GM19467 (cell line): ENCODE measurements around the gene PDGFC.

Experiments used
- ATAC-seq: cut with Tn5 transposase; IDR thresholded peaks from one replicate; pipeline ENCODE4 v1.9.1; 2021; ENCODE audit warnings: mild to moderate bottlenecking, moderate library complexity; ENCODE audit not compliant: unreplicated experiment

The PDGFC gene

GRCh38 chr4:156975686-156976085 lies 4.1 kb upstream of the PDGFC start:
- no peak for ATAC-seq

GRCh38 chr4:156974264-156974663 lies 2.7 kb upstream of the PDGFC start:
- no peak for ATAC-seq

GRCh38 chr4:156972379-156973015 lies 898 bp upstream of the PDGFC start:
- no peak for ATAC-seq

GRCh38 chr4:156971165-156971675 lies 379 bp downstream of the PDGFC start:
- no peak for ATAC-seq

GRCh38 chr4:156970501-156971164 lies 966 bp downstream of the PDGFC start:
- no peak for ATAC-seq

- ATAC-seq: no peak
Measured at GRCh38 chr4:156969911-156970310, 1.7 kb downstream of the PDGFC start.

GRCh38 chr4:156969101-156969500 lies 2.5 kb downstream of the PDGFC start:
- no peak for ATAC-seq

- peak; percentile 75 for ATAC-seq
Measured at GRCh38 chr4:156968479-156968984, 3.1 kb downstream of the PDGFC start.

GRCh38 chr4:156966836-156967235 lies 4.8 kb downstream of the PDGFC start:
- no peak for ATAC-seq

GRCh38 chr4:156963419-156963818 lies 8.2 kb downstream of the PDGFC start:
- ATAC-seq: no peak

GRCh38 chr4:156962528-156962974 lies 9.0 kb downstream of the PDGFC start:
- no peak for ATAC-seq

- no peak for ATAC-seq
Measured at GRCh38 chr4:156962058-156962358, 9.6 kb downstream of the PDGFC start.

- no peak for ATAC-seq
Measured at GRCh38 chr4:156961196-156962057, 10.2 kb downstream of the PDGFC start.

- no peak for ATAC-seq
Measured at GRCh38 chr4:156959298-156959702, 12.3 kb downstream of the PDGFC start.

GRCh38 chr4:156958276-156959074 lies 13.1 kb downstream of the PDGFC start:
- ATAC-seq: no peak

GRCh38 chr4:156957556-156957955 lies 14.0 kb downstream of the PDGFC start:
- ATAC-seq: no peak

- no peak for ATAC-seq
Measured at GRCh38 chr4:156956826-156957368, 14.7 kb downstream of the PDGFC start.

GRCh38 chr4:156956359-156956758 lies 15.2 kb downstream of the PDGFC start:
- no peak for ATAC-seq

GRCh38 chr4:156954587-156954986 lies 17.0 kb downstream of the PDGFC start:
- no peak for ATAC-seq

GRCh38 chr4:156953951-156954350 lies 17.6 kb downstream of the PDGFC start:
- no peak for ATAC-seq
